Liver (tissue), 9 donors: Measurements from ENCODE around the gene MYO3B. TPM values are rescaled to one million over a fixed set of nuclear protein-coding genes. Genes with fewer than 3 reads are reported as not detected.

Source experiments
- DNase-seq: peaks from one replicate; pipeline ENCODE4 v3.0.0-alpha.2; 2017; ENCODE audit warnings: low spot score
- H3K27ac ChIP-seq, 2 donors: one replicate each; pipeline ENCODE4 v1.7.0; 2013; ENCODE audit warnings: inconsistent platforms in 2 of 2, low read length in 2 of 2, control low read depth in 1 of 2, low read depth in 1 of 2, mild to moderate bottlenecking in 1 of 2
- H3K27me3 ChIP-seq, 4 donors: one replicate each; pipeline versions ENCODE4 v1.6.1 to v1.7.0; 2013; ENCODE audit warnings: low read length in 3 of 4, inconsistent platforms in 1 of 4, mild to moderate bottlenecking in 1 of 4, moderate library complexity in 1 of 4; ENCODE audit not compliant: control insufficient read depth in 4 of 4, insufficient read depth in 4 of 4
- H3K36me3 ChIP-seq, 4 donors: one replicate each; pipeline versions ENCODE4 v1.6.1 to v1.7.0; 2013; ENCODE audit warnings: low read length in 3 of 4, mild to moderate bottlenecking in 3 of 4, low read depth in 1 of 4, moderate library complexity in 1 of 4; ENCODE audit not compliant: control insufficient read depth in 4 of 4, insufficient read depth in 3 of 4
- H3K4me1 ChIP-seq, 4 donors: one replicate each; pipeline versions ENCODE4 v1.6.1 to v1.7.0; 2013; ENCODE audit warnings: low read length in 3 of 4, mild to moderate bottlenecking in 3 of 4, moderate library complexity in 1 of 4; ENCODE audit not compliant: control insufficient read depth in 4 of 4, insufficient read depth in 4 of 4
- H3K4me3 ChIP-seq, 3 donors: one replicate each; pipeline versions ENCODE4 v1.6.1 to v1.7.0; 2013; ENCODE audit warnings: low read length in 3 of 3, control low read depth in 1 of 3, low read depth in 1 of 3, mild to moderate bottlenecking in 1 of 3
- H3K9ac ChIP-seq, 2 donors: one replicate each; pipeline ENCODE4 v1.7.0; 2013; ENCODE audit warnings: low read length in 2 of 2, mild to moderate bottlenecking in 2 of 2, moderate library complexity in 2 of 2, control low read depth in 1 of 2, low read depth in 1 of 2
- H3K9me3 ChIP-seq, 4 donors: one replicate each; pipeline versions ENCODE4 v1.6.1 to v1.7.0; 2013; ENCODE audit warnings: low read length in 3 of 4; ENCODE audit not compliant: control insufficient read depth in 4 of 4
- EGR1 ChIP-seq, 2 donors: IDR thresholded peaks; 2 replicates each; pipeline ENCODE4 v1.6.1; 2016 to 2018; ENCODE audit warnings: antibody characterized with exemption in 2 of 2, low read depth in 2 of 2
- FOXA1 ChIP-seq: IDR thresholded peaks from 2 replicates; pipeline ENCODE4 v1.6.1; 2016; ENCODE audit warnings: antibody characterized with exemption
- FOXA2 ChIP-seq: IDR thresholded peaks from 2 replicates; pipeline ENCODE4 v1.6.1; 2016; ENCODE audit warnings: antibody characterized with exemption
- GABPA ChIP-seq, 2 donors: IDR thresholded peaks in 1 of 2; conservative IDR thresholded peaks in 1 of 2; 2 replicates each; pipeline ENCODE4 v1.6.1; 2016; ENCODE audit warnings: antibody characterized with exemption in 2 of 2, mild to moderate bottlenecking in 1 of 2, moderate library complexity in 1 of 2
- HNF4A ChIP-seq, 2 donors: conservative IDR thresholded peaks; 2 replicates each; pipeline ENCODE4 v1.6.1; 2016; ENCODE audit warnings: antibody characterized with exemption in 2 of 2, mild to moderate bottlenecking in 2 of 2
- HNF4G ChIP-seq: IDR thresholded peaks from 2 replicates; pipeline ENCODE4 v1.6.1; 2016; ENCODE audit warnings: antibody characterized with exemption
- JUND ChIP-seq, 2 donors: IDR thresholded peaks; 2 replicates each; pipeline ENCODE4 v1.6.1; 2016; ENCODE audit warnings: antibody characterized with exemption in 2 of 2
- NR2F2 ChIP-seq: IDR thresholded peaks from 2 replicates; pipeline ENCODE4 v1.6.1; 2016; ENCODE audit warnings: antibody characterized with exemption
- RAD21 ChIP-seq, 2 donors: IDR thresholded peaks; 2 replicates each; pipeline ENCODE4 v1.6.1; 2016; ENCODE audit warnings: antibody characterized with exemption in 2 of 2, mild to moderate bottlenecking in 2 of 2
- RXRA ChIP-seq, 2 donors: IDR thresholded peaks; 2 replicates each; pipeline ENCODE4 v1.6.1; 2017 to 2018; ENCODE audit warnings: antibody characterized with exemption in 2 of 2, mild to moderate bottlenecking in 1 of 2
- SP1 ChIP-seq: IDR thresholded peaks from 2 replicates; pipeline ENCODE4 v1.6.1; 2018; ENCODE audit warnings: antibody characterized with exemption, mild to moderate bottlenecking
- TAF1 ChIP-seq: conservative IDR thresholded peaks from 2 replicates; pipeline ENCODE4 v1.6.1; 2016; ENCODE audit warnings: antibody characterized with exemption, mild to moderate bottlenecking
- YY1 ChIP-seq: IDR thresholded peaks from 2 replicates; pipeline ENCODE4 v1.6.1; 2016; ENCODE audit warnings: antibody characterized with exemption, mild to moderate bottlenecking
- WGBS: extraction: QIAGEN DNeasy Blood & Tissue Kit; methylation state at CpG from one replicate; pipeline ENCODE4 v1.1.7; 2013; 5-methylcytosine and 5-hydroxymethylcytosine counted together
- polyA plus RNA-seq, 2 donors: library from polyadenylated mRNA; stranded (reverse) in 1 of 2; unstranded in 1 of 2; fragments of 200-250 nt in 1 of 2; fragments of >200 nt in 1 of 2; fragmentation: Nextera tagmentation in 1 of 2; extraction: Ambion mirVana in 1 of 2; gene quantifications; one replicate each; pipeline versions ENCODE4 v1.2.1 to v1.2.3, GENCODE V29; 2013 to 2015
- total RNA-seq, 2 donors: library from RNA; depleted of rRNA; stranded (reverse); fragments of >200 nt; gene quantifications; one replicate each; pipeline ENCODE4 v1.2.3, GENCODE V29; 2014
- TF ChIP-seq, protein P1 (sequence below): IDR thresholded peaks from 2 replicates; pipeline ENCODE4 v1.6.1; 2016; ENCODE audit warnings: antibody characterized with exemption
- TF ChIP-seq, protein P2 (sequence below): fragments of 150-350 bp; IDR thresholded peaks from 2 replicates; pipeline ENCODE4 v1.5.1; 2017; ENCODE audit warnings: improper control_type of control experiment, low read depth, low read length; ENCODE audit not compliant: missing input control
- TF ChIP-seq, protein P3 (sequence below): IDR thresholded peaks from 2 replicates; pipeline ENCODE4 v1.6.1; 2016; ENCODE audit warnings: antibody characterized with exemption
- TF ChIP-seq, protein P4 (sequence below): IDR thresholded peaks from 2 replicates; pipeline ENCODE4 v1.6.1; 2016; ENCODE audit warnings: antibody characterized with exemption, mild to moderate bottlenecking
- TF ChIP-seq, protein P5 (sequence below): IDR thresholded peaks from 2 replicates; pipeline ENCODE4 v1.6.1; 2016; ENCODE audit warnings: antibody characterized with exemption
- donor health status: healthy.
- donor health status: healthy.
- donor health status: healthy.
- donor health status: healthy.
- donor health status: healthy.

MYO3B gene
- total and polyA plus RNA-seq, 4 donors: under 0.01 to 0.05 TPM; not detected in 2

DNA sequence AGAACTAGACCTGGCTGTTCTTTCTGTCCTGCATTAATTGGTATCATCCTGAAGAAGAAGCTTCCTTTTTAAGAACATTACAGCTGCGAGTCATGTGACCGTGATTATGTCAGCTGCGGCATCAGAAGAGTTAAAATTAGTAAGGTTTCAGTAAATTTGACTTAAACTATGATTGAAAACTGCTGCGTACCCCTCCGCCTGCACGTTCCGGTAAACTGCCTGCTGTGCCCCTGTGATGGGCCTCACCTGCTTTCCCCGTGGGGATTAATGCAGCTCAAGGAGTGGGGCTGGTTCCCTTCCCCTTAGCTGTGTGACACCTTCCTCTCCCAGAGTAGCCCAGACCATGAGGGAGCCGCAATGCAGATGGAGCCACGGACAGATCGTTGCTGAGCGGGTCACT is 36.1 kb upstream of the MYO3B start:
- no peaks in the 10 kb centered on the region for H3K4me1 ChIP-seq
- peaks cover 0 to 3% (median 0%) of the 10 kb centered on the region in 4 donors for H3K27me3 ChIP-seq
- H3K36me3 ChIP-seq: no peaks in the 10 kb centered on the region
- no peak for TF ChIP-seq FOXA2
- no peak for TF ChIP-seq JUND (IDR thresholded peaks at IDR 0.05)
- TF ChIP-seq HNF4G: no peak
- TF ChIP-seq, protein P1, sequence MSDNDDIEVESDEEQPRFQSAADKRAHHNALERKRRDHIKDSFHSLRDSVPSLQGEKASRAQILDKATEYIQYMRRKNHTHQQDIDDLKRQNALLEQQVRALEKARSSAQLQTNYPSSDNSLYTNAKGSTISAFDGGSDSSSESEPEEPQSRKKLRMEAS: no peak
- TF ChIP-seq NR2F2: no peak
- no peak for TF ChIP-seq RAD21 (IDR thresholded peaks at IDR 0.05)
- TF ChIP-seq GABPA (IDR thresholded peaks at IDR 0.05 in 1 of 2, conservative IDR thresholded peaks at IDR 0.05 in 1 of 2): no peak
- no peak for TF ChIP-seq RXRA (IDR thresholded peaks at IDR 0.05)
- TF ChIP-seq, protein P2, sequence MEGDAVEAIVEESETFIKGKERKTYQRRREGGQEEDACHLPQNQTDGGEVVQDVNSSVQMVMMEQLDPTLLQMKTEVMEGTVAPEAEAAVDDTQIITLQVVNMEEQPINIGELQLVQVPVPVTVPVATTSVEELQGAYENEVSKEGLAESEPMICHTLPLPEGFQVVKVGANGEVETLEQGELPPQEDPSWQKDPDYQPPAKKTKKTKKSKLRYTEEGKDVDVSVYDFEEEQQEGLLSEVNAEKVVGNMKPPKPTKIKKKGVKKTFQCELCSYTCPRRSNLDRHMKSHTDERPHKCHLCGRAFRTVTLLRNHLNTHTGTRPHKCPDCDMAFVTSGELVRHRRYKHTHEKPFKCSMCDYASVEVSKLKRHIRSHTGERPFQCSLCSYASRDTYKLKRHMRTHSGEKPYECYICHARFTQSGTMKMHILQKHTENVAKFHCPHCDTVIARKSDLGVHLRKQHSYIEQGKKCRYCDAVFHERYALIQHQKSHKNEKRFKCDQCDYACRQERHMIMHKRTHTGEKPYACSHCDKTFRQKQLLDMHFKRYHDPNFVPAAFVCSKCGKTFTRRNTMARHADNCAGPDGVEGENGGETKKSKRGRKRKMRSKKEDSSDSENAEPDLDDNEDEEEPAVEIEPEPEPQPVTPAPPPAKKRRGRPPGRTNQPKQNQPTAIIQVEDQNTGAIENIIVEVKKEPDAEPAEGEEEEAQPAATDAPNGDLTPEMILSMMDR: no peak
- no peak for TF ChIP-seq TAF1
- TF ChIP-seq, protein P3, sequence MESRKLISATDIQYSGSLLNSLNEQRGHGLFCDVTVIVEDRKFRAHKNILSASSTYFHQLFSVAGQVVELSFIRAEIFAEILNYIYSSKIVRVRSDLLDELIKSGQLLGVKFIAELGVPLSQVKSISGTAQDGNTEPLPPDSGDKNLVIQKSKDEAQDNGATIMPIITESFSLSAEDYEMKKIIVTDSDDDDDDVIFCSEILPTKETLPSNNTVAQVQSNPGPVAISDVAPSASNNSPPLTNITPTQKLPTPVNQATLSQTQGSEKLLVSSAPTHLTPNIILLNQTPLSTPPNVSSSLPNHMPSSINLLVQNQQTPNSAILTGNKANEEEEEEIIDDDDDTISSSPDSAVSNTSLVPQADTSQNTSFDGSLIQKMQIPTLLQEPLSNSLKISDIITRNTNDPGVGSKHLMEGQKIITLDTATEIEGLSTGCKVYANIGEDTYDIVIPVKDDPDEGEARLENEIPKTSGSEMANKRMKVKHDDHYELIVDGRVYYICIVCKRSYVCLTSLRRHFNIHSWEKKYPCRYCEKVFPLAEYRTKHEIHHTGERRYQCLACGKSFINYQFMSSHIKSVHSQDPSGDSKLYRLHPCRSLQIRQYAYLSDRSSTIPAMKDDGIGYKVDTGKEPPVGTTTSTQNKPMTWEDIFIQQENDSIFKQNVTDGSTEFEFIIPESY: no peak
- no peak for TF ChIP-seq FOXA1
- TF ChIP-seq, protein P4, sequence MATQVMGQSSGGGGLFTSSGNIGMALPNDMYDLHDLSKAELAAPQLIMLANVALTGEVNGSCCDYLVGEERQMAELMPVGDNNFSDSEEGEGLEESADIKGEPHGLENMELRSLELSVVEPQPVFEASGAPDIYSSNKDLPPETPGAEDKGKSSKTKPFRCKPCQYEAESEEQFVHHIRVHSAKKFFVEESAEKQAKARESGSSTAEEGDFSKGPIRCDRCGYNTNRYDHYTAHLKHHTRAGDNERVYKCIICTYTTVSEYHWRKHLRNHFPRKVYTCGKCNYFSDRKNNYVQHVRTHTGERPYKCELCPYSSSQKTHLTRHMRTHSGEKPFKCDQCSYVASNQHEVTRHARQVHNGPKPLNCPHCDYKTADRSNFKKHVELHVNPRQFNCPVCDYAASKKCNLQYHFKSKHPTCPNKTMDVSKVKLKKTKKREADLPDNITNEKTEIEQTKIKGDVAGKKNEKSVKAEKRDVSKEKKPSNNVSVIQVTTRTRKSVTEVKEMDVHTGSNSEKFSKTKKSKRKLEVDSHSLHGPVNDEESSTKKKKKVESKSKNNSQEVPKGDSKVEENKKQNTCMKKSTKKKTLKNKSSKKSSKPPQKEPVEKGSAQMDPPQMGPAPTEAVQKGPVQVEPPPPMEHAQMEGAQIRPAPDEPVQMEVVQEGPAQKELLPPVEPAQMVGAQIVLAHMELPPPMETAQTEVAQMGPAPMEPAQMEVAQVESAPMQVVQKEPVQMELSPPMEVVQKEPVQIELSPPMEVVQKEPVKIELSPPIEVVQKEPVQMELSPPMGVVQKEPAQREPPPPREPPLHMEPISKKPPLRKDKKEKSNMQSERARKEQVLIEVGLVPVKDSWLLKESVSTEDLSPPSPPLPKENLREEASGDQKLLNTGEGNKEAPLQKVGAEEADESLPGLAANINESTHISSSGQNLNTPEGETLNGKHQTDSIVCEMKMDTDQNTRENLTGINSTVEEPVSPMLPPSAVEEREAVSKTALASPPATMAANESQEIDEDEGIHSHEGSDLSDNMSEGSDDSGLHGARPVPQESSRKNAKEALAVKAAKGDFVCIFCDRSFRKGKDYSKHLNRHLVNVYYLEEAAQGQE: no peak
- no peak for TF ChIP-seq HNF4A (conservative IDR thresholded peaks at IDR 0.05)
- TF ChIP-seq, protein P5, sequence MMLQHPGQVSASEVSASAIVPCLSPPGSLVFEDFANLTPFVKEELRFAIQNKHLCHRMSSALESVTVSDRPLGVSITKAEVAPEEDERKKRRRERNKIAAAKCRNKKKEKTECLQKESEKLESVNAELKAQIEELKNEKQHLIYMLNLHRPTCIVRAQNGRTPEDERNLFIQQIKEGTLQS: no peak
- no peak for TF ChIP-seq YY1
- no peak for TF ChIP-seq SP1
- no peak for TF ChIP-seq EGR1 (IDR thresholded peaks at IDR 0.05; ENCODE audit: low read depth in 2 of 2)
- H3K27ac ChIP-seq: no peak overlapping the region
- DNase-seq: no peak
- H3K9me3 ChIP-seq: no peaks in the 10 kb centered on the region
- WGBS: 86% methylated on average over 12 of the region's 12 CpGs
- no peak overlapping the region for H3K4me3 ChIP-seq
- H3K9ac ChIP-seq: no peak overlapping the region
